HepG2 (cell line): ENCODE results near the gene FAM83G. TPM values are rescaled to one million over a fixed set of nuclear protein-coding genes. Genes with fewer than 3 reads are reported as not detected.

ENCODE experiments used
- AKAP8 ChIP-seq: sonication (generic); formaldehyde crosslinking; IDR thresholded peaks from 2 replicates; pipeline ENCODE4 v1.5.1; 2020; ENCODE audit warnings: mild to moderate bottlenecking, missing genetic modification reagents
- ESRRA ChIP-seq: sonication (generic); formaldehyde crosslinking; IDR thresholded peaks from 2 replicates; pipeline ENCODE4 v1.5.1; 2020; ENCODE audit warnings: mild to moderate bottlenecking, low read depth, missing genetic modification reagents
- MAZ ChIP-seq, 2 experiments: sonication (generic) in 1 of 2; formaldehyde crosslinking in 1 of 2; IDR thresholded peaks; 2 replicates each; pipeline versions ENCODE4 v1.5.0 to v1.6.1; 2012 to 2020; ENCODE audit warnings: low read depth in 2 of 2, mild to moderate bottlenecking in 2 of 2, borderline replicate concordance in 1 of 2, improper control_type of control experiment in 1 of 2, low read length in 1 of 2, missing genetic modification reagents in 1 of 2, moderate library complexity in 1 of 2
- MED13 ChIP-seq: sonication (generic); formaldehyde crosslinking; IDR thresholded peaks from 2 replicates; pipeline ENCODE4 v1.5.0; 2020; ENCODE audit warnings: missing genetic modification reagents
- NCOR1 ChIP-seq: fragments of 200-600 bp; sonication (generic); IDR thresholded peaks from 2 replicates; pipeline ENCODE4 v1.7.0; 2017; ENCODE audit warnings: antibody characterized with exemption, low read length, borderline replicate concordance
- NR2C2 ChIP-seq: sonication (generic); formaldehyde crosslinking; IDR thresholded peaks from 2 replicates; pipeline ENCODE4 v1.4.0; 2020; ENCODE audit warnings: missing genetic modification reagents, mild to moderate bottlenecking, moderate library complexity, borderline replicate concordance
- PCBP2 ChIP-seq: fragments of 200-400 bp; formaldehyde crosslinking; optimal IDR thresholded peaks from 2 replicates; pipeline ENCODE3; 2018; ENCODE audit warnings: low read length, low read depth; ENCODE audit not compliant: poor library complexity, severe bottlenecking
- POGK ChIP-seq: sonication (generic); formaldehyde crosslinking; conservative IDR thresholded peaks from 2 replicates; pipeline ENCODE4 v1.8.0; 2022; ENCODE audit warnings: mild to moderate bottlenecking, moderate library complexity, missing genetic modification reagents
- RAD21 ChIP-seq: fragments of 450-650 bp; formaldehyde crosslinking; IDR thresholded peaks from 2 replicates; pipeline ENCODE4 v1.5.0; 2020; ENCODE audit warnings: mild to moderate bottlenecking
- SAFB2 ChIP-seq: sonication (generic); formaldehyde crosslinking; IDR thresholded peaks from 2 replicates; pipeline ENCODE4 v1.5.1; 2020; ENCODE audit warnings: missing genetic modification reagents, low read depth, mild to moderate bottlenecking, borderline replicate concordance
- TFDP1 ChIP-seq: IDR thresholded peaks from 2 replicates; pipeline ENCODE4 v1.6.1; 2016; ENCODE audit warnings: missing compliant biosample characterization, missing genetic modification reagents, borderline replicate concordance
- TRIM24 ChIP-seq: sonication (generic); formaldehyde crosslinking; IDR thresholded peaks from 2 replicates; pipeline ENCODE4 v1.8.0; 2022; ENCODE audit warnings: mild to moderate bottlenecking, missing genetic modification reagents
- XBP1 ChIP-seq: sonication (generic); formaldehyde crosslinking; IDR thresholded peaks from 2 replicates; pipeline ENCODE4 v1.5.0; 2020; ENCODE audit warnings: missing genetic modification reagents
- ZBTB7A ChIP-seq: sonication (generic); formaldehyde crosslinking; IDR thresholded peaks from 2 replicates; pipeline ENCODE4 v1.8.0; 2022; ENCODE audit warnings: mild to moderate bottlenecking, missing genetic modification reagents
- ZNF10 ChIP-seq: sonication (generic); formaldehyde crosslinking; IDR thresholded peaks from 2 replicates; pipeline ENCODE4 v1.4.0; 2020; ENCODE audit warnings: mild to moderate bottlenecking, low read depth, missing genetic modification reagents, borderline replicate concordance
- ZNF138 ChIP-seq: sonication (generic); formaldehyde crosslinking; IDR thresholded peaks from 2 replicates; pipeline ENCODE4 v1.5.0; 2020; ENCODE audit warnings: mild to moderate bottlenecking, low read depth, missing genetic modification reagents
- ZNF256 ChIP-seq: sonication (generic); formaldehyde crosslinking; conservative IDR thresholded peaks from 2 replicates; pipeline ENCODE4 v1.4.0; 2020; ENCODE audit warnings: missing genetic modification reagents
- ZNF317 ChIP-seq: sonication (generic); formaldehyde crosslinking; IDR thresholded peaks from 2 replicates; pipeline ENCODE4 v1.5.0; 2020; ENCODE audit warnings: mild to moderate bottlenecking, missing genetic modification reagents
- ZNF737 ChIP-seq: sonication (generic); formaldehyde crosslinking; IDR thresholded peaks from 2 replicates; pipeline ENCODE4 v1.5.0; 2020; ENCODE audit warnings: missing genetic modification reagents, mild to moderate bottlenecking, borderline replicate concordance
- ZSCAN22 ChIP-seq: sonication (generic); formaldehyde crosslinking; IDR thresholded peaks from 2 replicates; pipeline ENCODE4 v1.4.0; 2020; ENCODE audit warnings: mild to moderate bottlenecking, missing genetic modification reagents
- ZSCAN25 ChIP-seq: sonication (generic); formaldehyde crosslinking; IDR thresholded peaks from 2 replicates; pipeline ENCODE4 v1.8.0; 2022; ENCODE audit warnings: mild to moderate bottlenecking, missing genetic modification reagents
- polyA plus RNA-seq, 8 experiments: library from polyadenylated mRNA; depleted of rRNA in 3 of 8; stranded (reverse) in 7 of 8; unstranded in 1 of 8; fragments of >200 nt; fragmentation: Illumina TruSeq in 4 of 8; extraction: Trizol in 4 of 8; gene quantifications; 2 replicates each; pipeline versions ENCODE4 v1.2.1 to v1.2.3, GENCODE V29; 2011 to 2016; ENCODE audit warnings: low read depth in 4 of 8, missing spikeins in 1 of 8, mixed read lengths in 1 of 8; ENCODE audit not compliant: insufficient read depth in 1 of 8
- total RNA-seq, 5 experiments: library from RNA; depleted of rRNA; stranded (reverse); fragments of >200 nt; fragmentation: Illumina TruSeq; extraction: Trizol; gene quantifications; 2 replicates each; pipeline ENCODE4 v1.2.3, GENCODE V29; 2016; ENCODE audit warnings: low read depth in 1 of 5
- TF ChIP-seq, protein P1 (sequence below): sonication (generic); formaldehyde crosslinking; IDR thresholded peaks from 2 replicates; pipeline ENCODE4 v1.8.0; 2022; ENCODE audit warnings: missing genetic modification reagents, mild to moderate bottlenecking, inconsistent platforms, borderline replicate concordance
- TF ChIP-seq, protein P2 (sequence below): sonication (generic); formaldehyde crosslinking; conservative IDR thresholded peaks from 2 replicates; pipeline ENCODE4 v1.8.0; 2022; ENCODE audit warnings: low read depth, missing genetic modification reagents

FAM83G gene
- total and polyA plus RNA-seq, 2 of the 13 experiments (the other 11 are each of a cell fraction or from before 2014, with no cell fraction given), result 13.7 to 18.6 TPM

DNA sequence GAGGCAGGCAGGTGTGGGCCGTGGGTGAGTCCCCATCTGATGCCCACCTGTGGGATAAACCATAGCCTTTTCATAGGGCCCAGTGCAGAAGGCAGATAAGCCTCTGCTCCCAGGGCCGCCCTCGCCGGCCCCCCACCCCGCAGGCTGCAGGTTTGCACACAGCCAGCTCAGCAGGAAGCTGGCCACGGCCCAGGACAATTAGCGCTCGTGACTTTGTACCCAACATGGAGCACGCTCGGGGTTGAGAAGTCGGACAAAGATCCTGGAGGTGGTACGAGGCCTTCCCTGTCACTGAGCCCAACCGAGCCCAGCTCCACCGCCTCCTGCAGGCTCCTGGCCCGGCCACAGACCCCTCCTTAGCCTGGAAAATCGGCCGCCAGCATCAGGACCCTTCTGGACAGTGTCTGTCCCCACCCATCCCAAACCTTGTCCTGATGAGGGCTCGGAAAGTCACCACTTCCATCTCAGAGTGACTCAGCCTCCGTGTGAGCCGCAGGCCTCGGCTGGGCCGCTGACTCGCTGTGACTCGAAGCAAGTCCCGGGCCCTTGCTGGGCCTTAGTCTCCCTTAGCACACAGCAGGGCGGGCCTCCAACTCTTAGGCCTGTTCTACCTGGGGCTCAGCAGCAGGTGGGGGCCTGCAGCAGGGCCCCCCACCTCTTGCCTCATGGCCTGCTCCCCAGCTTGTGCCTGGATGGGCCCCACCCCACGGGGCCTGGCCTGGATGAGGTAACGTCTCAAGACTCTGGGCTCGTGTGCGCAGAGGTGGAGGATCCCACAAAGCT lies 22.7 kb downstream of the FAM83G start (continued):
- no peak for TF ChIP-seq MED13 (CRISPR knock-in tag)
- TF ChIP-seq ZNF138 (CRISPR knock-in tag), result no peak
- TF ChIP-seq ZBTB7A, result no peak
- peak; percentile 40; the same call in 1 of the 2 replicates for TF ChIP-seq NR2C2
- no peak for TF ChIP-seq ESRRA (CRISPR knock-in tag)
- no peak; the same call in 1 of the 2 replicates for TF ChIP-seq AKAP8
- TF ChIP-seq ZSCAN22, result no peak; the same call in 1 of the 2 replicates
- TF ChIP-seq, protein P1, sequence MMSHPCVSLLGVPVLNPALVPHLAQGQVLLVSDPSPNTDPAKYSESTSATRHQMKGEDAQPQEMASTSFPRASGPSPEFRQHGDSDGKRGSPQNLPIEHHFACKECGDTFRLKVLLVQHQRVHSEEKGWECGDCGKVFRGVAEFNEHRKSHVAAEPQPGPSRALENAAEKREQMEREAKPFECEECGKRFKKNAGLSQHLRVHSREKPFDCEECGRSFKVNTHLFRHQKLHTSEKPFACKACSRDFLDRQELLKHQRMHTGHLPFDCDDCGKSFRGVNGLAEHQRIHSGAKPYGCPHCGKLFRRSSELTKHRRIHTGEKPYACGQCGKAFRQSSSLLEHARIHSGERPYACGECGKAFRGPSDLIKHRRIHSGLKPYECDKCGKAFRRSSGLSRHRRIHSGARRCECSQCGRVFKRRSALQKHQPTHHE, result no peak
- no peak for TF ChIP-seq ZNF317 (CRISPR knock-in tag)
- no peak for TF ChIP-seq POGK (CRISPR knock-in tag)
- TF ChIP-seq ZNF256 (CRISPR knock-in tag), result no peak
- no peak for TF ChIP-seq SAFB2 (CRISPR knock-in tag)
- TF ChIP-seq NCOR1, result peak; percentile 55; the same call in 1 of the 2 replicates
- no peak for TF ChIP-seq TRIM24 (CRISPR knock-in tag)
- TF ChIP-seq MAZ (IDR thresholded peaks at IDR 0.05; ENCODE audit: borderline replicate concordance, low read depth, low read length), result no peak
- no peak for TF ChIP-seq MAZ (CRISPR knock-in tag; IDR thresholded peaks at IDR 0.05; ENCODE audit: low read depth)
- no peak for TF ChIP-seq PCBP2
- TF ChIP-seq, protein P2, sequence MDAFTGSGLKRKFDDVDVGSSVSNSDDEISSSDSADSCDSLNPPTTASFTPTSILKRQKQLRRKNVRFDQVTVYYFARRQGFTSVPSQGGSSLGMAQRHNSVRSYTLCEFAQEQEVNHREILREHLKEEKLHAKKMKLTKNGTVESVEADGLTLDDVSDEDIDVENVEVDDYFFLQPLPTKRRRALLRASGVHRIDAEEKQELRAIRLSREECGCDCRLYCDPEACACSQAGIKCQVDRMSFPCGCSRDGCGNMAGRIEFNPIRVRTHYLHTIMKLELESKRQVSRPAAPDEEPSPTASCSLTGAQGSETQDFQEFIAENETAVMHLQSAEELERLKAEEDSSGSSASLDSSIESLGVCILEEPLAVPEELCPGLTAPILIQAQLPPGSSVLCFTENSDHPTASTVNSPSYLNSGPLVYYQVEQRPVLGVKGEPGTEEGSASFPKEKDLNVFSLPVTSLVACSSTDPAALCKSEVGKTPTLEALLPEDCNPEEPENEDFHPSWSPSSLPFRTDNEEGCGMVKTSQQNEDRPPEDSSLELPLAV (CRISPR knock-in tag), result no peak
- peak; percentile 33; the same call in 1 of the 2 replicates for TF ChIP-seq RAD21 (CRISPR knock-in tag)
- TF ChIP-seq TFDP1 (CRISPR knock-in tag), result peak; percentile 59; the same call in 1 of the 2 replicates
- TF ChIP-seq ZNF10 (CRISPR knock-in tag), result no peak
- 0 out of 2 replicates have a peak, but pooled peaks have one; percentile 8 for TF ChIP-seq ZSCAN25 (CRISPR knock-in tag)
- TF ChIP-seq XBP1 (CRISPR knock-in tag), result no peak
- TF ChIP-seq ZNF737 (CRISPR knock-in tag), result no peak
